ENCODE measurements around the gene MFN1. TPM values are rescaled to one million over a fixed set of nuclear protein-coding genes. Genes with fewer than 3 reads are reported as not detected.
A peak's percentile ranks its signal among the peaks of the same experiment; 100 is the strongest.

MFN1 gene
- total RNA-seq, 1 donor from 2014 or later = 50.3 TPM

DNA sequence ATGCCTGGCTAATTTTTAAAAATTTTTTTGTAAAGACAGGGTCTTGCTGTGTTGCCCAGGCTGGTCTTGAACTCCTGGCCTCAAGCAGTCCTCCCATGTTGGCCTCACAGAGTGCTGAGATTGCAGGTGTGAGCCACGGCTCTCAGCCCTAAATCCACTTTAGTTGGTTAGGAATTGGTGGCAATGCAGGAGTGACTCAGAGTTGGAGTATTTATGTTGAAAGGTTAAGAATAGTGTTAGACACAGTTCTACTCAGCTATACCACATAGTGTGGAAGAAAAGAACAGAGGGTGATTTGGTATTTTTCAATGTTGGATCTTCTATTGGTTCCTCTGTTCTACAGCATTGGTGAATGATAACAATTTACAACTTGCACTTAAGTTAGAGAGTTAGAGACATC, 17.1 kb upstream of the MFN1 start:
- no peaks in the 10 kb centered on the region for H3K27me3 Mint-ChIP-seq (ENCODE audit: low read depth)
- no peak overlapping the region for H3K27ac Mint-ChIP-seq (ENCODE audit: unreplicated experiment)
- H3K4me1 Mint-ChIP-seq (ENCODE audit: low read depth) = peaks cover 3% of the 10 kb centered on the region
- no peak overlapping the region for H3K4me3 Mint-ChIP-seq (ENCODE audit: unreplicated experiment)
- DNase-seq (ENCODE audit: low spot score) = no peak
- H3K9me3 Mint-ChIP-seq (ENCODE audit: low read depth) = no peaks in the 10 kb centered on the region
- TF ChIP-seq, protein P1, sequence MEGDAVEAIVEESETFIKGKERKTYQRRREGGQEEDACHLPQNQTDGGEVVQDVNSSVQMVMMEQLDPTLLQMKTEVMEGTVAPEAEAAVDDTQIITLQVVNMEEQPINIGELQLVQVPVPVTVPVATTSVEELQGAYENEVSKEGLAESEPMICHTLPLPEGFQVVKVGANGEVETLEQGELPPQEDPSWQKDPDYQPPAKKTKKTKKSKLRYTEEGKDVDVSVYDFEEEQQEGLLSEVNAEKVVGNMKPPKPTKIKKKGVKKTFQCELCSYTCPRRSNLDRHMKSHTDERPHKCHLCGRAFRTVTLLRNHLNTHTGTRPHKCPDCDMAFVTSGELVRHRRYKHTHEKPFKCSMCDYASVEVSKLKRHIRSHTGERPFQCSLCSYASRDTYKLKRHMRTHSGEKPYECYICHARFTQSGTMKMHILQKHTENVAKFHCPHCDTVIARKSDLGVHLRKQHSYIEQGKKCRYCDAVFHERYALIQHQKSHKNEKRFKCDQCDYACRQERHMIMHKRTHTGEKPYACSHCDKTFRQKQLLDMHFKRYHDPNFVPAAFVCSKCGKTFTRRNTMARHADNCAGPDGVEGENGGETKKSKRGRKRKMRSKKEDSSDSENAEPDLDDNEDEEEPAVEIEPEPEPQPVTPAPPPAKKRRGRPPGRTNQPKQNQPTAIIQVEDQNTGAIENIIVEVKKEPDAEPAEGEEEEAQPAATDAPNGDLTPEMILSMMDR (IDR thresholded peaks at IDR 0.05) = no peak
- peaks cover 23% of the 10 kb centered on the region for H3K36me3 Mint-ChIP-seq (ENCODE audit: low read depth)

DNA sequence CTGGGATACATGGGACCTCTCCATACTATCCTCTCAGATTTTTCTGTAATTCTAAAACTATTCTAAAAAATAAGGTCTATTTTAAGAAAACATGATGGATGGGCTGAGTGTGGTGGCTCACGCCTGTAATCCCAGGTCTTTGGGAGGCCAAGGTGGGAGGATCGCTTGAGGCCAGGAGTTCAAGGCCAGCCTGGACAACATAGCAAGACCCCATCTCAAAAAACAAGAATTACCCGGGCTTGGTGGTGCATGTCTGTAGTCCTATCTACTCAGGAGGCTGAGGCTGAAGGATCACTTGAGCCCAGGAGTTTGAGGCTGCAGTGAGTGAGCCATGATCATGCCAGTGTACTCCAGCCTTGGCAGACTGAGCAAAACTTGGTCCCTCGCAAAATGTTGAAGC, 15.3 kb upstream of the MFN1 start:
- no peak overlapping the region for H3K27ac Mint-ChIP-seq (ENCODE audit: unreplicated experiment)
- DNase-seq (ENCODE audit: low spot score) = no peak
- TF ChIP-seq, protein P1 (IDR thresholded peaks at IDR 0.05) = no peak
- no peak overlapping the region for H3K4me3 Mint-ChIP-seq (ENCODE audit: unreplicated experiment)
- peaks cover 12% of the 10 kb centered on the region for H3K4me1 Mint-ChIP-seq (ENCODE audit: low read depth)
- H3K27me3 Mint-ChIP-seq (ENCODE audit: low read depth) = no peaks in the 10 kb centered on the region
- H3K36me3 Mint-ChIP-seq (ENCODE audit: low read depth) = peaks cover 26% of the 10 kb centered on the region
- no peaks in the 10 kb centered on the region for H3K9me3 Mint-ChIP-seq (ENCODE audit: low read depth)

DNA sequence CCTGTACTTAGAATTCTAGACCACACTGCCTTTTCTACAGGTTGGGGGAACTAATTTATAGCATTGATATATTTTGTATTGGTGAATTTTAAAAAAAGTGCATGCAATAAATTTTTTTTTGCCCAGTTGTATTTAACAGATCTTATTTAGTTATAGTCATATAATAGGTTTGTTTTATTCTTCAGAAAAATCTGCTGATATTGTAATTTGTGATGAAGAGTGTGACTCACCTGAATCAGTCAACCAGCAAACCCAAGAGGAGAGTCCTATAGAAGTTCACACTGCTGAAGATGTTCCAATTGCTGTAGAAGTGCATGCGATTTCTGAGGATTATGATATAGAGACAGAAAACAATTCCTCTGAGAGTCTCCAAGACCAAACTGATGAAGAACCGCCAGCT, 14.4 kb upstream of the MFN1 start:
- TF ChIP-seq, protein P1 (IDR thresholded peaks at IDR 0.05) = no peak
- peaks cover 10% of the 10 kb centered on the region for H3K4me1 Mint-ChIP-seq (ENCODE audit: low read depth)
- DNase-seq (ENCODE audit: low spot score) = no peak
- peaks cover 27% of the 10 kb centered on the region for H3K36me3 Mint-ChIP-seq (ENCODE audit: low read depth)
- no peak overlapping the region for H3K27ac Mint-ChIP-seq (ENCODE audit: unreplicated experiment)
- no peak overlapping the region for H3K4me3 Mint-ChIP-seq (ENCODE audit: unreplicated experiment)
- no peaks in the 10 kb centered on the region for H3K9me3 Mint-ChIP-seq (ENCODE audit: low read depth)
- no peaks in the 10 kb centered on the region for H3K27me3 Mint-ChIP-seq (ENCODE audit: low read depth)

DNA sequence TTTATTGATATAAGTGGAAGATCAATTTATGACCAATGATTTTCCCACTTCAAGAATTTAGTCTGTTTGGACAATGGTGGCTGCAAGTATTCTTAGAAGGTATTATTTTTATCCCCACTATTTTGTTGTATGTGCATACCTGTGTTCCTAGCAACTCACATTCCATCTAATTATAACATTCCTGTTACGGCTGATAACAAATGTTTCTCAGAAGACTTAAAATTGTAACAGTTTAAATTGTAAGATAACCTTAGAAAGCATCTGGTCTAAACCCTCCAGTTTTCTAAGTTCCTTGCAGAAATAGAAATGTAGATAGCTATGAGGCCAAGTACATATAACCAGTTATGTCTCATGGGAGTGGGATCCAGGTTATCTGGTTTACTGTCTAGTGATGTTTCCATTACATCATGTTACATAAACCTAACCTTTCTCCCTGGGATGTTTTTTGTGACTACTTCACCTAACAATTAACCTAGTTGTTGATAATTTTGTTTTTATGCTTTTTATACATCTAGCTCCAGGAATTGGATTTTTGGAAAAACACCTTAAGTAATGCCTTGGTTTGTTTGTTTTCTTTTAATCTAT, 11.1 kb upstream of the MFN1 start:
- TF ChIP-seq, protein P1 (IDR thresholded peaks at IDR 0.05) = no peak
- Mint-ChIP-seq H3K4me1 (ENCODE audit: low read depth) (peaks cover 10% of the 10 kb centered on the region), H3K4me3 (ENCODE audit: unreplicated experiment) (no peak overlapping the region), H3K36me3 (ENCODE audit: low read depth) (peaks cover 21% of the 10 kb centered on the region), H3K27me3 (ENCODE audit: low read depth) (no peaks in the 10 kb centered on the region), H3K27ac (ENCODE audit: unreplicated experiment) (no peak overlapping the region), H3K9me3 (ENCODE audit: low read depth) (no peaks in the 10 kb centered on the region)
- DNase-seq (ENCODE audit: low spot score) = no peak

DNA sequence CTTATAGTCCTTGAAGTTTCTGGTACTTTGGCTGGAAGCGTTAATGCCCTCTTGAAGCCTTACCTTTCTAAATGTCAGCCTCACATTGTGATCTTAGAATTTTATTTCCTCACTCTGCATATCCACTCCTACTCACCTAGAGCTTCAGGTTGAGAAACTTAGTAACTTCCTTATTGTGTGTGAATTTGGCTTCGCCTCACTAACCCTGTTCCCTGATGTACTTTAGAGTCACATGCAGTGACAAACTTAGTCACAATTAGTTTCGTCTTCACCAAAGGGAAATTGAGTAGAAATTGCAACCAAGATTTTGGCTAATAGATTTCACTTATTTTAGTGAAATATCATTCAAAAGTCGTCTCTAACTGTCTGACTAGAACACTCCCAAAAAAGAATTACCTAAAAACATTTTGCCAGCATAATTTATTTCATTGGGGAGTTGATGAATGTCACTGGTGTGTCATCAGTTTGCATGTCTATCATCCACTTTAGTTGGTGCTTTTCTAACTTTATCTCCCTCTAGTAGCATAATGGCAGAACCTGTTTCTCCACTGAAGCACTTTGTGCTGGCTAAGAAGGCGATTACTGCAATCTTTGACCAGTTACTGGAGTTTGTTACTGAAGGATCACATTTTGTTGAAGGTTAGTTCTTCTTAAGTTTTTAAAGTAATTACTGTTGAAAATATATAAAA, 960 bp downstream of the MFN1 start:
- Mint-ChIP-seq H3K27me3 (ENCODE audit: low read depth) (no peaks in the 10 kb centered on the region), H3K4me3 (ENCODE audit: unreplicated experiment) (peak overlapping the region; percentile 95), H3K4me1 (ENCODE audit: low read depth) (peaks cover 22% of the 10 kb centered on the region), H3K36me3 (ENCODE audit: low read depth) (peaks cover 9% of the 10 kb centered on the region), H3K9me3 (ENCODE audit: low read depth) (no peaks in the 10 kb centered on the region), H3K27ac (ENCODE audit: unreplicated experiment) (peak overlapping the region; percentile 98)
- TF ChIP-seq, protein P1 (IDR thresholded peaks at IDR 0.05) = no peak
- DNase-seq (ENCODE audit: low spot score) = no peak

All from chondrocyte (in vitro differentiated cells).